ENCODE measurements around the gene TRMT1. TPM values are rescaled to one million over a fixed set of nuclear protein-coding genes. Genes with fewer than 3 reads are reported as not detected.

TRMT1 gene
- total and polyA plus RNA-seq, 2 of the 8 experiments (the other 6 are each of a cell fraction or from before 2014, with no cell fraction given) = 77.4 to 99.3 TPM

DNA sequence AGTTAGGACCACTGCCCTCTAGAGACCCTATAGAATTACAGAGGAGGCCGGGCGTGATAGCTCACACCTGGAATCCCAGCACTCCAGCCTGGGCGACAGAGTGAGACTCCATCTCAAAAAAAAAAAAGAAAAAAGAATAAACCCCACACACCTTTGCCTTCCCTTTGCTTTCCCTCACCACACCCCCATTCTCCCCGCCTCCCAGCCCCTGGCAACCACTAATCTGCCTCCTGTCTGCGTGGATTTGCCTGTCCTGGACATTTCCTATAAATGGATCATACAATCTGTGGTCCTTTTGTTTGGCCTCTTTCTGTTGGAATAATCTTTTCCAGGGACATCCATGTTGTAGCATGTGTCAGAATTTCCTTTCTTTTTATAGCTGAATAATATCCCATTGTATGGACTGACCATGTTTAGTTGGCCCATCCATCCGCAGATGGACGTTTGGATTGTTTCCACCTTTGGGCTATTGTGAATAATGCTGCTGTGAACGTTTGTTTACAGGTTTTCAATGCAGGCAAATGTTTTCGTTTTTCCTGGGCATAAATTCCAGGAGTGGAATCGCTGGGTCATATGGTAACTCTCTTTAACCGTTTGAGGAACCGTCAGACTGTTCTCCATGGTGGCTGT, 16.8 kb upstream of the TRMT1 start:
- Histone ChIP-seq H2BK12ac (ENCODE audit: low read depth, low read length) (no peak overlapping the region), H3K23ac (ENCODE audit: insufficient read length) (no peak overlapping the region), H3K14ac (ENCODE audit: insufficient read length) (no peak overlapping the region), H2AFZ (ENCODE audit: low read length) (no peak overlapping the region), H3K4ac (replicated peaks; ENCODE audit: insufficient read length, low read depth, low read length) (no peak overlapping the region), H2BK20ac (ENCODE audit: low read length) (no peak overlapping the region), H4K91ac (replicated peaks; ENCODE audit: insufficient read length, low read length) (no peak overlapping the region), H3K23me2 (ENCODE audit: low read depth, low read length) (no peaks in the 10 kb centered on the region), H4K20me1 (replicated peaks in 1 of 2; ENCODE audit: control insufficient read depth in 1 of 2, insufficient read depth in 2 of 2, low read length in 2 of 2) (peaks cover 43 to 61% of the 10 kb centered on the region in 2 experiments), H3K18ac (ENCODE audit: extremely low read depth, low read length) (no peak overlapping the region), H3K4me1 (replicated peaks in 1 of 4; ENCODE audit: control insufficient read depth in 3 of 4, insufficient read depth in 4 of 4, low read length in 3 of 4) (peaks cover 0 to 4% (median 0%) of the 10 kb centered on the region in 4 experiments; a peak in 1 of 7 replicates), H3K27me3 (replicated peaks in 1 of 4; ENCODE audit: control insufficient read depth in 3 of 4, extremely low read depth in 1 of 4, insufficient read depth in 3 of 4, low read length in 3 of 4) (no peaks in the 10 kb centered on the region), H3K79me2 (ENCODE audit: control insufficient read depth in 1 of 2, insufficient read depth in 2 of 2, low read length in 2 of 2) (peaks cover 9 to 64% of the 10 kb centered on the region in 2 experiments; a peak in 3 of 4 replicates), H2BK120ac (replicated peaks; ENCODE audit: low read depth, low read length) (no peak overlapping the region), H2BK15ac (ENCODE audit: low read length) (no peak overlapping the region), H4K8ac (ENCODE audit: extremely low read depth, insufficient read depth, low read length) (no peak overlapping the region), H2AK5ac (ENCODE audit: low read depth, low read length) (no peak overlapping the region), H3K27ac (ENCODE audit: low read depth, low read length) (no peak overlapping the region), H2BK5ac (ENCODE audit: low read depth, low read length) (no peak overlapping the region), H3K4me2 (ENCODE audit: insufficient read depth in 1 of 2, low read depth in 2 of 2, low read length in 2 of 2) (no peak overlapping the region), H3K4me3 (ENCODE audit: extremely low read depth in 1 of 4, insufficient read depth in 2 of 4, low read depth in 3 of 4, low read length in 4 of 4) (no peak overlapping the region), H4K5ac (ENCODE audit: insufficient read length, low read depth, low read length) (no peak overlapping the region), H3K9me3 (ENCODE audit: insufficient read depth in 2 of 2, low read depth in 1 of 2, low read length in 1 of 2) (no peaks in the 10 kb centered on the region), H3K79me1 (ENCODE audit: low read depth, low read length) (peaks cover 40% of the 10 kb centered on the region), H3K9ac (replicated peaks in 1 of 4; ENCODE audit: extremely low read depth in 1 of 4, low read depth in 3 of 4, low read length in 3 of 4) (no peak overlapping the region; a peak in 1 of 7 replicates), H3K36me3 (ENCODE audit: control insufficient read depth in 2 of 4, insufficient read depth in 4 of 4, low read length in 3 of 4) (peaks cover 7 to 49% (median 34%) of the 10 kb centered on the region in 4 experiments), H3K56ac (replicated peaks; ENCODE audit: insufficient read length, low read depth, low read length) (no peak overlapping the region)
- POLR2A ChIA-PET (ENCODE audit: partially characterized antibody) = interaction anchor here (0.7 to 14.8 kb wide), 7 partner anchors 9 to 40 kb away, joined by 3 to 228 read pairs (median 7); partner anchors contain the start of genes NACC1 and TRMT1
- FAIRE-seq (no peak), DNase-seq (ENCODE audit: low read depth in 1 of 2, low spot score in 2 of 2) (no peak)
- CTCF ChIA-PET (ENCODE audit: partially characterized antibody) = interaction anchor here (0.7 to 1.0 kb wide), 2 partner anchors 14 to 193 kb away, joined by 3 read pairs; no protein-coding TSS in a partner anchor
- WGBS, 2 experiments (ENCODE audit: extremely low coverage in 1 of 2, insufficient coverage in 1 of 2, insufficient read length in 1 of 2, insufficient replicate concordance in 2 of 2, low coverage in 1 of 2, low lambda C conversion rate in 2 of 2, missing lambda C conversion rate in 1 of 2) = 91% methylated on average over 12 of the region's 12 CpGs; no CpG with 5 or more reads in 1 of the 2 experiments
- no peak for TF ChIP-seq BRCA1 (IDR thresholded peaks at IDR 0.05; ENCODE audit: low read depth, low read length)
- no peak for TF ChIP-seq TEAD4 (IDR thresholded peaks at IDR 0.05; ENCODE audit: low read depth, low read length)
- TF ChIP-seq FOSL1 (IDR thresholded peaks at IDR 0.05; ENCODE audit: insufficient read depth, low read depth, low read length) = no peak
- TF ChIP-seq HDAC2 (IDR thresholded peaks at IDR 0.05; ENCODE audit: borderline replicate concordance in 1 of 2, low read depth in 2 of 2, low read length in 2 of 2) = no peak
- no peak for TF ChIP-seq BACH1 (IDR thresholded peaks at IDR 0.05; ENCODE audit: low read length)

All from H1 (cell line).